ENCODE measurements around the gene PTPA. TPM values are rescaled to one million over a fixed set of nuclear protein-coding genes. Genes with fewer than 3 reads are reported as not detected.

The PTPA gene
- total RNA-seq, 1 donor from 2014 or later: 66.8 TPM

DNA sequence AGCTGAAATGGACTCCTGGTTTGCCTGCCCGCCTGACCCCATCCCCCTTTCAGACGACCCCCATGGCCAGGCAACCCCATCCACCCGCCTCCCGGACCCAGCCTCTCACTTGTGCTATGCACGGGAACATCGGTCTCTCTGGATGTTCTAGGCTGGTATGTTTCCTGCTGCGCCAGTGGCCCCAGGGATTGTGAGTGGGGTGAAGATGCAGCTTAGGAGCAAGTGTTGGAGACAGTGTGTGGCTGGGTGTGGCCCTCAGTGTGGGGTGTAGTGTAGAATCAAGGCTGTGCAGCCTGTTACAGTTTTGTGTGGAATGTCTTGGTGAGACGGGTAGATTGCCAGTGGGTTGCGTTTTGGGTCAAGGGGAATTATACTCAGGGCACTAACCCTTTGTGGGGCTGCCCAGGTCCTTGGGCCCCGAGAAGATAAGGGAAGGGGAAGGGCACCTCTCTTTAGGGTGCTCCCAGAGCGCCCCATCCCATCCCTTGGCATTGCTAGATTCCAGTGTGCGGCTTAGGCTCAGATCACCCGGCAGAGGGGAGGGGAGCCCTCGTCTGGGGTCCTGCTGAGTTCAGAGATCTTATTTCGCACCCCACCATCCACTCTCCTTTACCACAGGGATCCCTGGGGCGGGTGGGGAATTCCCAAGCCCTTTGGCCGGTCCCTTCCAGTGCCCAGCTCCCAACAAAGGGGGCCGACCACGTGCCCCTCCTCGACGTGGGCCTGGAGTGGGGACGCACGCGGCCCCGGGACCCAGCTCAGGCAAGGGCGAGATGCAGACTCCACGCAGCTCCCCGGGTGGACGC lies 62.3 kb downstream of the PTPA start:
- Histone ChIP-seq H3K4me3 (ENCODE audit: low read length in 3 of 3) (peak overlapping the region; percentile 77 to 81 (median 79)), H3K27me3 (ENCODE audit: control insufficient read depth in 3 of 3, insufficient read depth in 3 of 3, low read length in 3 of 3) (peaks cover 0 to 8% (median 0%) of the 10 kb centered on the region in 3 donors), H3K36me3 (ENCODE audit: control insufficient read depth in 3 of 3, insufficient read depth in 3 of 3, low read length in 3 of 3) (no peaks in the 10 kb centered on the region), H3K27ac (ENCODE audit: low read depth, low read length) (peak overlapping the region; percentile 93), H3K4me1 (ENCODE audit: control insufficient read depth in 3 of 3, insufficient read depth in 3 of 3, low read length in 3 of 3) (peaks cover 20 to 47% (median 25%) of the 10 kb centered on the region in 3 donors), H3K9me3 (ENCODE audit: control insufficient read depth in 3 of 3, low read length in 3 of 3) (no peaks in the 10 kb centered on the region), H3K9ac (ENCODE audit: low read depth in 1 of 3, low read length in 3 of 3) (peak overlapping the region in 2 of 3 donors; percentile 80 to 86)

DNA sequence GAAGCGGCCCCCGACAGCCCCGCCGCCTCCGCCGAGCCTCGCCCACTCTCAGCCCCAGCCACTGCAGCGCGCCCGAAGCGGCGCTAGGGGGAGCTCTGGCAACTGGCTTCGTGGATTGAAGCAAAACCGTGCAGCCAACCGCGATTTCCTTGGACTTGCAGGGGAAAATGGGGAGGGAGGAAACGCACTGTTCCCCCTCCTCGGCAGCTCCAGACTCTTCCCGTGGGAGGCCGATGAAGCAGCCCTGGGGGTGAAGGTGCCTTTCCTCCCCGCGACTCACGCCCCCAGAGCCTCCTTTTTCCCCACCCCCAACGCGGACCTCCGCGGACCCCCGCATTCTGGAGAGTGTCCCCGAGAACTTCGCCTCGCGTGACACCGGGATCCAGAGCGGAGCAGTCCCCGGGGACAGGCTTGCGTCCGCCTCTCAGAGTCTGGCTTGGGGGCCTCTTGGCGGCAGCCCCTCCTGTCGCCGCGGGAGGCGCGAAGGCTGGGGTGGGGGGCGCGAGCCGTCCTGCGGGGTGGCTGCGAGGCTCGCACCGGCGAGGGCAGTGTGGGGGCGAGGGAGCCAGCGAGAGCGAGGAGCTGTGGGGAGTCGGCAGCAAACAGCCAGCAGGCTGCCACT lies 63.0 kb downstream of the PTPA start:
- Histone ChIP-seq H3K4me3 (ENCODE audit: low read length in 3 of 3) (peak overlapping the region; percentile 77 to 81 (median 79)), H3K9ac (ENCODE audit: low read depth in 1 of 3, low read length in 3 of 3) (peak overlapping the region; percentile 76 to 86 (median 80)), H3K27ac (ENCODE audit: low read depth, low read length) (peak overlapping the region; percentile 93), H3K4me1 (ENCODE audit: control insufficient read depth in 3 of 3, insufficient read depth in 3 of 3, low read length in 3 of 3) (peaks cover 25 to 51% (median 28%) of the 10 kb centered on the region in 3 donors), H3K36me3 (ENCODE audit: control insufficient read depth in 3 of 3, insufficient read depth in 3 of 3, low read length in 3 of 3) (no peaks in the 10 kb centered on the region), H3K27me3 (ENCODE audit: control insufficient read depth in 3 of 3, insufficient read depth in 3 of 3, low read length in 3 of 3) (peaks cover 0 to 8% (median 2%) of the 10 kb centered on the region in 3 donors), H3K9me3 (ENCODE audit: control insufficient read depth in 3 of 3, low read length in 3 of 3) (no peaks in the 10 kb centered on the region)

DNA sequence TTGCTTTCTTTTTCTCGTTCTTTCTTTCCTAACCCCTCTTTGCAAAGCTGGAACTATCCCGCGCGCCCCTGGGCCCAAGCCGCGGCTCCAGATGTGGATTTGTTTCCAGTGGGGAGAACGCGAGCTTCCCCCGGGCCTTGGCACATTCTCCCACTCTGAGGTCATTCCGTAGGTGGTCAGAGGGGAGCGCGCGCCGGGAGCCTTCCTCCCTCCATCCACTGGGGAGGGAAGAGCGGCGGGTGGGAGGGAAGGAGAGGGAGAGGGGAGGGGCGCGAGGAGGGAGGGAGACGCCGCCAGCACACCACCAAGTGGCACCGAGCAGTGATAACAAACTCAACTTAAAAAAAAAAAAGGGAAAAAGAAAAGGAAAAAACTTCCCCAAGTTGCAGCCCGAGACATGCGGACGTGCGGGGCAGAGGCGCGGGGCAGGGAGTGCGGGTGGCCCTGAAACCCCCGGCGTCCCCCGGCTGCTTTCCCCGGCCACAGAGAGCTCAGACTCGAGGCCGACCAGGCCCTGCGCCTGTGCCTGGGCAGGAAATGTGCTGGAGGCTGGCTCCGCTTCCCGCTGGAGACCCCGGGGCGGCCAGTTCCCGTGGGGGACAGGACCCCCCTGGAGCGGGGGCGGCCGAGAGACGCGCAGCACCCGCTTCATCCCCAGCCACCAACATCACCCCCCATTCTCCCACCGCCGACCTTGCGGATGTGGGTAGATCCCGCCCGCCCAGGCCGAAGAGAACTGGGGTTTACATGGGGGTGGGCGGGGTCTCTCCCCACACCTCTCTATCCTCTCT lies 63.7 kb downstream of the PTPA start:
- Histone ChIP-seq H3K27me3 (ENCODE audit: control insufficient read depth in 3 of 3, insufficient read depth in 3 of 3, low read length in 3 of 3) (peaks cover 0 to 8% (median 3%) of the 10 kb centered on the region in 3 donors), H3K9ac (ENCODE audit: low read depth in 1 of 3, low read length in 3 of 3) (peak overlapping the region; percentile 76 to 86 (median 81)), H3K4me3 (ENCODE audit: low read length in 3 of 3) (peak overlapping the region; percentile 77 to 81 (median 79)), H3K4me1 (ENCODE audit: control insufficient read depth in 3 of 3, insufficient read depth in 3 of 3, low read length in 3 of 3) (peaks cover 25 to 51% (median 28%) of the 10 kb centered on the region in 3 donors), H3K27ac (ENCODE audit: low read depth, low read length) (peak overlapping the region; percentile 93), H3K36me3 (ENCODE audit: control insufficient read depth in 3 of 3, insufficient read depth in 3 of 3, low read length in 3 of 3) (no peaks in the 10 kb centered on the region), H3K9me3 (ENCODE audit: control insufficient read depth in 3 of 3, low read length in 3 of 3) (no peaks in the 10 kb centered on the region)

DNA sequence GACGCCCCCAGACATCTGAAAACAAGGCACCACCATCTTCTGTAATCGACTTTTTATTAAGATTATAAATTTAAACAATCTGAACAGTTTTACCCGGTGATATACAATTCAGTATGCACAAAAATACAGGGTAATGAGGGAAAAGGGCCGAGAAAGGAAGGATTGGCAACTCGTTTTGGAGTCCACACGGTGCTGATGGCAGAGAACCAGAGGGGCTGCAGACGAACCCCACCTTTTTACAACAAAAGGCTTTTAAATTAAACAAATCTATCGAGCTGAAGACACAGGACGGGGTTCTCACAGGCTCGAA lies 64.3 kb downstream of the PTPA start:
- peak overlapping the region; percentile 93 for H3K27ac ChIP-seq (ENCODE audit: low read depth, low read length)
- peak overlapping the region; percentile 68 to 78 (median 77) for H3K4me3 ChIP-seq (ENCODE audit: low read length in 3 of 3)
- peak overlapping the region; percentile 70 to 86 (median 81) for H3K9ac ChIP-seq (ENCODE audit: low read depth in 1 of 3, low read length in 3 of 3)
- H3K4me1 ChIP-seq (ENCODE audit: control insufficient read depth in 3 of 3, insufficient read depth in 3 of 3, low read length in 3 of 3): peaks cover 22 to 51% (median 28%) of the 10 kb centered on the region in 3 donors
- peaks cover 0 to 8% (median 3%) of the 10 kb centered on the region in 3 donors for H3K27me3 ChIP-seq (ENCODE audit: control insufficient read depth in 3 of 3, insufficient read depth in 3 of 3, low read length in 3 of 3)
- no peaks in the 10 kb centered on the region for H3K36me3 ChIP-seq (ENCODE audit: control insufficient read depth in 3 of 3, insufficient read depth in 3 of 3, low read length in 3 of 3)
- no peaks in the 10 kb centered on the region for H3K9me3 ChIP-seq (ENCODE audit: control insufficient read depth in 3 of 3, low read length in 3 of 3)

GRCh38 chr9:129175825-129176633 lies 64.8 kb downstream of the PTPA start:
- Histone ChIP-seq H3K4me3 (ENCODE audit: low read length in 3 of 3) (peak overlapping the region; percentile 68 to 78 (median 77)), H3K36me3 (ENCODE audit: control insufficient read depth in 3 of 3, insufficient read depth in 3 of 3, low read length in 3 of 3) (no peaks in the 10 kb centered on the region), H3K9me3 (ENCODE audit: control insufficient read depth in 3 of 3, low read length in 3 of 3) (no peaks in the 10 kb centered on the region), H3K9ac (ENCODE audit: low read depth in 1 of 3, low read length in 3 of 3) (peak overlapping the region; percentile 70 to 86 (median 81)), H3K4me1 (ENCODE audit: control insufficient read depth in 3 of 3, insufficient read depth in 3 of 3, low read length in 3 of 3) (peaks cover 22 to 51% (median 28%) of the 10 kb centered on the region in 3 donors), H3K27ac (ENCODE audit: low read depth, low read length) (peak overlapping the region; percentile 93), H3K27me3 (ENCODE audit: control insufficient read depth in 3 of 3, insufficient read depth in 3 of 3, low read length in 3 of 3) (peaks cover 0 to 8% (median 3%) of the 10 kb centered on the region in 3 donors)

DNA sequence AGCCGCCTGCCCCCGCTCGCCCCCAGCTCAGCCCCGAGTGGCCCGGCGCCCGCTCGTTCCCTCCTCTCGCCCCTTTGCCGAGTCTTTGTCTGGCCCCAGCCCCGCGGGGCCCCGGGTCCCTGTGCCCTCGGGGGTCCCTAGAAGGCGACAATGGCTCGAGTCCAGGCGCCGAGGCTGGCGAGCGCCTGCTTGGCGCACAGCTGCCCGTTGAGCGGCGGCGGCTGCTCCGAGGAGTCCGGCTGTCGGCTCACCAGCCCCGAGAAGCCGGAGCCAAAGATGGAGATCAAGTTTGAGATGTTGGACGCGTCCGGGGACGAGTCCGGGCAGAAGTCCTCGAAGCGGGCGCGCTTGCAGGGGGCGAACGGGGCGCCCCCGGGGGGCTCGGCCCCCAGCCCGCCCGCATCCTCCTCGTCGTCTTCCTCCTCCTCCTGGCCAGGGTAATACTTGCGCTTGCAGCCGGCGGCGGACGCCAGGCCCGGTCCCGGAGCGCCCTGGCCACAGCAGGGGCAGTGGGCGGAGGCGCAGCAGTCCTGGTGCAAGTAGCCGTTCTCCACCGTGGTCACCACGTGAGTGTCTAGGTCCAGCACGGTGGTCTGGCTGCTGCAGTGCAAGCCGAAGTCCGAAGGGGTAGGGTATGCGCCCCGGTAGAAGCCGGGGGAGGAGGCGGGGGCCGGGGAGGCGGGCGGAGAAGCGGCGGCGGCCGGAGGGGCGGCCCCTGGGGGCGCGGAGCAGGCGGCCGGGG lies 65.7 kb downstream of the PTPA start:
- Histone ChIP-seq H3K27ac (ENCODE audit: low read depth, low read length) (peak overlapping the region; percentile 93), H3K9me3 (ENCODE audit: control insufficient read depth in 3 of 3, low read length in 3 of 3) (no peaks in the 10 kb centered on the region), H3K27me3 (ENCODE audit: control insufficient read depth in 3 of 3, insufficient read depth in 3 of 3, low read length in 3 of 3) (peaks cover 0 to 8% (median 3%) of the 10 kb centered on the region in 3 donors), H3K4me3 (ENCODE audit: low read length in 3 of 3) (peak overlapping the region; percentile 68 to 78 (median 77)), H3K4me1 (ENCODE audit: control insufficient read depth in 3 of 3, insufficient read depth in 3 of 3, low read length in 3 of 3) (peaks cover 22 to 51% (median 28%) of the 10 kb centered on the region in 3 donors), H3K9ac (ENCODE audit: low read depth in 1 of 3, low read length in 3 of 3) (peak overlapping the region; percentile 70 to 86 (median 81)), H3K36me3 (ENCODE audit: control insufficient read depth in 3 of 3, insufficient read depth in 3 of 3, low read length in 3 of 3) (no peaks in the 10 kb centered on the region)

- Histone ChIP-seq H3K4me1 (ENCODE audit: control insufficient read depth in 3 of 3, insufficient read depth in 3 of 3, low read length in 3 of 3) (peaks cover 22 to 46% (median 28%) of the 10 kb centered on the region in 3 donors), H3K27ac (ENCODE audit: low read depth, low read length) (peak overlapping the region; percentile 54)
Measured at GRCh38 chr9:129177443-129177790, 66.2 kb downstream of the PTPA start.

DNA sequence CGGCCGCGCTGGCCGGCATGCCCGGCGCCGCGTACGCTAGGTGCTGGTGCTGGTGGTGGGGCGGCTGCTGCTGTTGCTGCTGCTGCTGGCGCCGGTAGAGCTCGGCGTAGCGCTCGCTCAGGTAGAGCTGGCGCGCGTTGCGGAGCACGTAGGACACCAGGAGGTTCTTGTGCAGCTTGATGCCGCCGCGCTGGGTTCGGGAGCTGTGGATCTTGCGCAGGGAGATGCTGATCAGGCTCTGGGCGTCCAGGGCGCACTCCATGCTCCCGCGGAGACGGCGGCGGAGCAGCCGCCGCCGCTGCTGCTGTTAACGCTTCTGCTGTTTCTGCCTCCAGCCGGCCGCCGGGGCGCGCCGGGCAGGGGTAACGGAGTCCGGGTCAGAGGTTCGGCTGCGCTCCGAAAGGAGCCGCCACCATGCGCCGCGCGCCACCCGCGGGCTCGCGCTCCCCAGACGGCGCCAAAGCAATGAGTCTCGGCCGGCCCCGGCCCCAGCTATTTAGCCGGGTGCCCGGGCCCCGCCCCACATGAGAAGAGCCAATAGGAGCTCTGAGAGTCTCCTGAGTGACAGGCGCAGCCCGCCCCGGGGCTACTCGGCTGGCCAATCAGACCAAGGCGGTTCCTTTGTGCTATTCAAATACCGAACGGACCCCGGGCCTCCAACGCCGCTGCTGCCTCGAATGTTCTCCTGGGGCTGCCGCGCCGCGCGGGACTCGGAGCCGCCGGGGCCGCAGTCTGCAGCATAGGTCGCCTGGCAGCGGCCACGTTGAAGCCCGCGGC lies 66.8 kb downstream of the PTPA start, which contains the start of gene IER5L:
Gene IER5L, minus strand, starts transcription at position 471 of the 777 bp plus-strand sequence. Its CDS starts 209 bp downstream, at position 262.
- H3K27me3 ChIP-seq (ENCODE audit: control insufficient read depth in 3 of 3, insufficient read depth in 3 of 3, low read length in 3 of 3): peaks cover 0 to 4% (median 3%) of the 10 kb centered on the region in 3 donors
- peak within 1 kb of the TSS; percentile 70 to 86 (median 81) for H3K9ac ChIP-seq (ENCODE audit: low read depth in 1 of 3, low read length in 3 of 3)
- H3K4me1 ChIP-seq (ENCODE audit: control insufficient read depth in 3 of 3, insufficient read depth in 3 of 3, low read length in 3 of 3): peaks cover 28 to 41% (median 28%) of the 10 kb centered on the region in 3 donors
- peak within 1 kb of the TSS; percentile 77 to 91 (median 79) for H3K4me3 ChIP-seq (ENCODE audit: low read length in 3 of 3)
- peak within 1 kb of the TSS; percentile 93 for H3K27ac ChIP-seq (ENCODE audit: low read depth, low read length)
- H3K36me3 ChIP-seq (ENCODE audit: control insufficient read depth in 3 of 3, insufficient read depth in 3 of 3, low read length in 3 of 3): no peaks in the 10 kb centered on the region
- no peaks in the 10 kb centered on the region for H3K9me3 ChIP-seq (ENCODE audit: control insufficient read depth in 3 of 3, low read length in 3 of 3)

More at GRCh38 chr9:129177443-129177790, 66.2 kb downstream of the PTPA start:
- Histone ChIP-seq H3K27me3 (ENCODE audit: control insufficient read depth in 3 of 3, insufficient read depth in 3 of 3, low read length in 3 of 3) (peaks cover 0 to 8% (median 3%) of the 10 kb centered on the region in 3 donors), H3K4me3 (ENCODE audit: low read length in 3 of 3) (peak overlapping the region; percentile 77 to 91 (median 79)), H3K9me3 (ENCODE audit: control insufficient read depth in 3 of 3, low read length in 3 of 3) (no peaks in the 10 kb centered on the region), H3K36me3 (ENCODE audit: control insufficient read depth in 3 of 3, insufficient read depth in 3 of 3, low read length in 3 of 3) (no peaks in the 10 kb centered on the region), H3K9ac (ENCODE audit: low read depth in 1 of 3, low read length in 3 of 3) (peak overlapping the region; percentile 54 to 83 (median 74))

All from skeletal muscle tissue (tissue), 4 donors.